Esophagus squamous epithelium (tissue), 4 donors: Measurements from ENCODE around the gene HMGCLL1.
A peak's percentile ranks its signal among the peaks of the same experiment; 100 is the strongest.

Source experiments
- POLR2A ChIP-seq, 4 donors: fragments of 450-650 bp; IDR thresholded peaks; one replicate each; pipeline ENCODE4 v1.6.1; 2017; ENCODE audit warnings: antibody characterized with exemption in 4 of 4, mild to moderate bottlenecking in 4 of 4, moderate library complexity in 3 of 4
- TF ChIP-seq, protein P1 (sequence below), 6 experiments: fragments of 450-650 bp in 4 of 6; fragments of 200-600 bp in 2 of 6; sonication (generic) in 2 of 6; IDR thresholded peaks; one replicate each; pipeline ENCODE4 v1.5.1; 2016 to 2019; ENCODE audit warnings: antibody characterized with exemption in 6 of 6, mild to moderate bottlenecking in 4 of 6, moderate library complexity in 4 of 6

DNA sequence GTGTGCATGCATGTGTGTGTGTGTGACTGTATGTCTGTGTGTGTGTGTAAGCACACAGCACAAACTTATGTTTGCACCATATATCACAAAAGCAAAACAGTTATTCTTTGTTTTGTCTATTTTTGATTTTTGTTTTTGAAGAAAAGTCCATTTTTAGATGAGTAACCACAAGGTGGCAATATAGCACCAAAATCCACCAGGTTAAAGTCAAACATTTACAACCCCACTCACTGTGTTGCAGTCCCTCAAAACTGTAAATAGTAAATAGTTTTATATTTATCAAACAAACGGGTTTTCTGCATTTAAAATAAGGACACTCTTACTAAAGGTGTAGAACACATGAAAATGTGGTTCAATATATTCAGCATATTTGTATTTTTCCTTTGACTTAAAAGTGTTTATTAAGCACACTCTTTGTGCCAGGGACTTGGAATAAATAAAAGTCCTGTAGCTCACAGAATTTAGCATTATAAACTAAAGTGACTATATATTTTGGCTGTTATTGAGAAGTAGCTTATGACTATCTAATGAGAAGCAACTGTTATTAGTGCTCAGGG lies 133.3 kb downstream of the HMGCLL1 start:
- TF ChIP-seq, protein P1, sequence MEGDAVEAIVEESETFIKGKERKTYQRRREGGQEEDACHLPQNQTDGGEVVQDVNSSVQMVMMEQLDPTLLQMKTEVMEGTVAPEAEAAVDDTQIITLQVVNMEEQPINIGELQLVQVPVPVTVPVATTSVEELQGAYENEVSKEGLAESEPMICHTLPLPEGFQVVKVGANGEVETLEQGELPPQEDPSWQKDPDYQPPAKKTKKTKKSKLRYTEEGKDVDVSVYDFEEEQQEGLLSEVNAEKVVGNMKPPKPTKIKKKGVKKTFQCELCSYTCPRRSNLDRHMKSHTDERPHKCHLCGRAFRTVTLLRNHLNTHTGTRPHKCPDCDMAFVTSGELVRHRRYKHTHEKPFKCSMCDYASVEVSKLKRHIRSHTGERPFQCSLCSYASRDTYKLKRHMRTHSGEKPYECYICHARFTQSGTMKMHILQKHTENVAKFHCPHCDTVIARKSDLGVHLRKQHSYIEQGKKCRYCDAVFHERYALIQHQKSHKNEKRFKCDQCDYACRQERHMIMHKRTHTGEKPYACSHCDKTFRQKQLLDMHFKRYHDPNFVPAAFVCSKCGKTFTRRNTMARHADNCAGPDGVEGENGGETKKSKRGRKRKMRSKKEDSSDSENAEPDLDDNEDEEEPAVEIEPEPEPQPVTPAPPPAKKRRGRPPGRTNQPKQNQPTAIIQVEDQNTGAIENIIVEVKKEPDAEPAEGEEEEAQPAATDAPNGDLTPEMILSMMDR (IDR thresholded peaks at IDR 0.05), result peak in 5 of 6 experiments; percentile 33 to 56 (median 35)
- TF ChIP-seq POLR2A (IDR thresholded peaks at IDR 0.05), result no peak
